GM10248 (cell line): ENCODE data around the gene MTA1.

Experiments
- CTCF ChIA-PET: fragments of 300-600 bp; sonication (Branson Sonifier 250); formaldehyde crosslinking; extraction: SDS; loops from one replicate; lab custom pipeline; 2021; ENCODE audit warnings: antibody characterized with exemption; lab: Yijun Ruan, JAX
- POLR2A ChIA-PET: fragments of 350-650 bp; sonication (Branson Sonifier 250); formaldehyde crosslinking; extraction: SDS; loops from one replicate; lab custom pipeline; 2020; ENCODE audit warnings: antibody characterized with exemption; lab: Yijun Ruan, JAX
- DNase-seq: peaks from one replicate; pipeline ENCODE4 v3.0.0; 2012; ENCODE audit errors: extremely low spot score
- TF ChIP-seq, protein P1 (sequence below): IDR thresholded peaks from 2 replicates; pipeline ENCODE4 v1.5.1; 2012; ENCODE audit warnings: mild to moderate bottlenecking, low read depth; ENCODE audit errors: extremely low read depth, missing control alignments, control extremely low read depth

Gene MTA1

DNA sequence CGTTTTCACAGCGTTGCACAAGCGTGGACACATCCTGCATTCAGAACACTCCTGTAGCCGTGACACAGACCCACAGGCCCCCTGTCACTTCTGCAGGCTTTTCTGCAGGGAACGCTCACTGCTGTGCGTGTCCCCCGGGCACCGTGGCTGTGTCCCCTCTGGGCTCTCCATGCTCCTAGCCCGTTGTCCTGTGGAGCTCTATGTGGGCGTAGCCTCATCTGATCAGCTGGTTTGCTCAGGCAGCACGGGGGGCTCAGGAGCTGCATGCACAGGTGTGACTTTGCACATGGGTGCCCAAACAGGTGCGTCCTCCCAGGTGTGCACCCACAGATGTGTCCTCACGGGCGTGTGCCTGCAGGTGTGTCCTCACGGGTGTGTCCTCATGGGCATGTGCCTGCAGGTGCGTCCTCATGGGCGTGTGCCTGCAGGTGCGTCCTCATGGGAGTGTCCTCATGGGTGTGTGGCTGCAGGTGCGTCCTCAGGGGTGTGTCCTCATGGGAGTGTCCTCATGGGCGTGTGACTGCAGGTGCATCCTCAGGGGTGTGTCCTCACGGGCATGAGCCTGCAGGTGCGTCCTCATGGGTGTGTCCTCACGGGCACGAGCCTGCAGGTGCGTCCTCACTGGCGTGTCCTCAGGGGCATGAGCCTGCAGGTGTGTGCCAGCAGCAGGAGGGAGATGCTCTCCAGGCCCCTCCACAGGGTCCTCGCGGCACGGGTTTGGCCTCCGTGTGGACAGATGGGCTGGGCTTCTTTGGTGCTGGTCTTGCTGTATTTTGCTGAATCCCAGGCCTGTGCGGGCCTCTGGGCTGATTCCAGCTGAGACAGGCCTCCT lies 17.5 kb downstream of the MTA1 start:
- DNase-seq = no peak
- TF ChIP-seq, protein P1, sequence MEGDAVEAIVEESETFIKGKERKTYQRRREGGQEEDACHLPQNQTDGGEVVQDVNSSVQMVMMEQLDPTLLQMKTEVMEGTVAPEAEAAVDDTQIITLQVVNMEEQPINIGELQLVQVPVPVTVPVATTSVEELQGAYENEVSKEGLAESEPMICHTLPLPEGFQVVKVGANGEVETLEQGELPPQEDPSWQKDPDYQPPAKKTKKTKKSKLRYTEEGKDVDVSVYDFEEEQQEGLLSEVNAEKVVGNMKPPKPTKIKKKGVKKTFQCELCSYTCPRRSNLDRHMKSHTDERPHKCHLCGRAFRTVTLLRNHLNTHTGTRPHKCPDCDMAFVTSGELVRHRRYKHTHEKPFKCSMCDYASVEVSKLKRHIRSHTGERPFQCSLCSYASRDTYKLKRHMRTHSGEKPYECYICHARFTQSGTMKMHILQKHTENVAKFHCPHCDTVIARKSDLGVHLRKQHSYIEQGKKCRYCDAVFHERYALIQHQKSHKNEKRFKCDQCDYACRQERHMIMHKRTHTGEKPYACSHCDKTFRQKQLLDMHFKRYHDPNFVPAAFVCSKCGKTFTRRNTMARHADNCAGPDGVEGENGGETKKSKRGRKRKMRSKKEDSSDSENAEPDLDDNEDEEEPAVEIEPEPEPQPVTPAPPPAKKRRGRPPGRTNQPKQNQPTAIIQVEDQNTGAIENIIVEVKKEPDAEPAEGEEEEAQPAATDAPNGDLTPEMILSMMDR = no peak
- POLR2A ChIA-PET = no interaction called here
- CTCF ChIA-PET = interaction anchor here (1.3 kb wide), 1 partner anchor 10 kb away, joined by 3 read pairs; no protein-coding TSS in a partner anchor

DNA sequence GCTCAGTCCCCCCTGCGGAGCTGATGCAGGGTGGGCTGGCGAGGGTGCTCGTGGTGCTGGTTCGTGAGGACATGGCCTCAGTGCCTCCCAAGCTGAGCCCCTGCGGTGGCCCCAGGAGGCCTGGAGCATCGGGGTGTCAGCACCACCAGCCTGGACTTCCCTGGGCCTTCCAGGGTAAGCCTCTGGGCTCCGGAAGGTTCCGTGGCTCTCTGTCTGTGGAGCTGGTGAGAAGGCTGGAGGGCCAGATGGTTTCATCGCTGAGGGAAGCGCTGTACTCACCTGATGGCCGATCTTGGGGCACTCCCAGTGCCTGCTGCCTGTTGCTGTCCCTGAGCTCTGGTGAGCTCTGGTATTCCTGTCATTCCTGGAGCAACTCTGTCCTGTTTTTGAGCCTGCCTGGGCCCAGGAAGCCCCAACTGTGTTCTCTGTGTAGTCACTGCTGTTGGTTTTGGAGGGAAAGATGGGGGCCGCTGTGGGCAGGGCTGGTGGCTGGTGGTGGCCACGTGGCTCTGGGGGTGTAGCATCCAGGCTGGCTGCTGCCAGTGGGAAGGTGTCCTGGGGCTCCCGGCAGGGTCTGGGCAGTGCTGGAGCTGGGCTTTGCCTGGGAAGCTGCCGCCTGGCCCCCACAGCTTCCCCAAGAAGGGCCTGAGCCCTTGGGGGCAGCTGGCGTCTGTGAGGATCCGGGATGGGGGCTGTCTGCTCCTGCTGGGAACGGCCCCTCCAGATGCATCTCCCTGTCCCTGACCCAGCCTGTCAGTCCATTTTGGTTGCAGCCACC lies 18.3 kb downstream of the MTA1 start:
- ChIA-PET CTCF (interaction anchor here (1.3 to 1.8 kb wide), 3 partner anchors 9 to 52 kb away, joined by 3 to 7 read pairs (median 6); no protein-coding TSS in a partner anchor), POLR2A (no interaction called here)

DNA sequence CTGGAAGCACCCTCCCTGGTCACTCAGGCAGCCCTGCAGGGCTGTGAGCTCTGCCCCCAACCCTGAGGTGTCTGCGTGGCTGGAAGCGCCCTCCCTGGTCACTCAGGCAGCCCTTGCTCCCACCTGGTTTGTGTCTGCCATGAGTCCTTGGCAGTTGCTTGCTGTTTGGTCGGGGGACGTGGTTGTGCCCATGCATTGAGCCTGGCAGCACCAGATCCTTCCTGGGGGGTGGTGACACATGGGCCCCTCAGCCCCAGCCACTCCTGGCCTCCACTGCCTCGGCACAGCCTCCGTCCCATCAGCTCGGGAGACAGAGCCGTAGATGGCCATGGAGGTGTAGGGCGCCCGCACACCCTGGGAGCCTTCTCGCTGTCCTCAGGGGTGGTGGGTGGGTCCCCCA lies 19.6 kb downstream of the MTA1 start:
- TF ChIP-seq, protein P1 = no peak
- ChIA-PET CTCF (interaction anchor here (1.5 to 1.8 kb wide), 2 partner anchors 36 to 50 kb away, joined by 6 to 7 read pairs; no protein-coding TSS in a partner anchor), POLR2A (no interaction called here)
- DNase-seq = no peak

More for the DNA sequence above, 18.3 kb downstream of the MTA1 start:
- DNase-seq = no peak
- TF ChIP-seq, protein P1 = no peak

DNA sequence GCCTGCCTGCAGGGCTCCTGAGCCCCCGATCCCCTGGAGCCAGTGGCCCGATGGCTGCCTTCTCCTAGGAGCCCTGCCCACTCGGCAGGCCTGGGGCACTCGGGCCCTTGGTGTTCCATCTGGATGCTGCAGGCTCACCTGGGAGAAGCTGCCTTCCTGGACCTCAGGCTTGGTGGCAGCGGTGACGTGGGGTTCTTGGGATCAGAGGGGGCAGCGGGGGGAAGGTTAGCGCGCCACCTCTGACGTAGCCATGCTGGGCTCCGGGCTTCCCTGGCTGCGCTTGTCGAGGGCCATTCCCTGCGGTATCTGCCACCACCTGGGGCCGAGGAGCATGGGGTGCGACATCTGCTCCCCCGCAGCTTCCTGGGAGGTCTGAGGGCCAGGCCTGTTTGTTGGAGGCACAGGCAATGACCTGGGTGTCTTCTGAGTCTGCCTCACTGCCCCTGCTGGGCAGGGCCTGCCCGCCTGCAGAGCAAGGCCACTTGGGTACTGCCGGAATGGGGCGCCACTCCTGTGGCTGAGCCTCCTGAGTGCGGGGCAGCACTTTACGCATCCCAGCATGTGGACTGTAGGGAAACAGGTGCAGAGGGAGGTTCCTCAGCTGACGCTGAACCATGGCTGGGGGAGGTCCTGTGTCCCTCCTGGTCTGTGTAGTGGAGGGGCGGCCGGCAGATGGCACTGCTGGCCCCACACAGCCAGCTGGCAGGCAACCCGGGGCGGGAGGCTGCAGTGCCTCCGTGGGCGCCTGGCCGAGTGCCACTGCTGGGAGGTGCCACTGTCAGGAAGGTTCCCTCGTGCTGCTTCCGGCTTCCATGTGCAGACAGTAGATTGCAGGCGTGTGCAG lies 20.3 kb downstream of the MTA1 start:
- DNase-seq = no peak
- ChIA-PET CTCF (no interaction called here), POLR2A (no interaction called here)
- TF ChIP-seq, protein P1 = no peak

DNA sequence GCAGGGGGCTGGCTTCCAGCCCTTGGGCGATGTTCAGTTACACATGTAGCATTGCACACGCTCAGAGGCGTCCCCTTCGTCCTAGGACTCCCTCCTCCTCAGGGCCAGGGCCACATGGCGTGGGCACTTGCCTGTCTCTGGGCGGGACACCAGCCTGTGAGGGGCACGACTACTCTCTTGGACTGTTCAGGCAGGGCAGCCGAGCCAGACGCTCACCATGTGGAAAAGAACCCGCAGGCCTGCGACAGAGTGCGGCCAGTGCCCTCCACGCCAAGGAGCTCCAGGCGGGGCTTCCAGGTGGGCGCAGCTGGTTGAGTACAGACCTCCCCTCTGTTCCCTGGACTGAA lies 20.9 kb downstream of the MTA1 start:
- ChIA-PET POLR2A (no interaction called here), CTCF (no interaction called here)
- TF ChIP-seq, protein P1 = no peak
- no peak for DNase-seq

DNA sequence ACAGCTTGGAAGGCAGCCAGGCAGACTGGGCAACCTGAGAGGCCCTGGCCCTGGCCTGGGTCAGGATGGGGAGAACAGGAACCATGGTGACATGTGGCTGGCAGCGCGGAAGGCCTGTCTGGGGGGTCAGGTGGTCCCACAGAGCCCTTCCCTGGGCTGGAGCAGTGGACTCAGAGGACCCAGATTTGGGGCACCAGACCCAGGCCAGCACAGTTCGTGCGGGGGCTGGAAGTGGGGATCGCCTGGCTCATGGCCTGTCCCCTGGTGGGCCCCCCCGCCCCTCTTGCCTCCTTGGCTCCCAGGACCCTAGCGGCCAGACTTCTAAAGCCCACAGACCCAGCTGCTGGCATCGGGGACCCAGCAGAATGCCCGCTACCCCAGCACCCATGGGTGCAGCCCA lies 21.4 kb downstream of the MTA1 start:
- ChIA-PET CTCF (no interaction called here), POLR2A (interaction anchor here (0.7 kb wide), 1 partner anchor 1720 kb away, joined by 3 read pairs; no protein-coding TSS in a partner anchor)
- TF ChIP-seq, protein P1 = no peak
- DNase-seq = no peak
